ENCODE results near the gene COPRS.
"Not testable (repeated sequence)": the region's sequence is repeated elsewhere in the genome, so short reads cannot be mapped to it uniquely, and the experiment has no call there.

COPRS gene

DNA sequence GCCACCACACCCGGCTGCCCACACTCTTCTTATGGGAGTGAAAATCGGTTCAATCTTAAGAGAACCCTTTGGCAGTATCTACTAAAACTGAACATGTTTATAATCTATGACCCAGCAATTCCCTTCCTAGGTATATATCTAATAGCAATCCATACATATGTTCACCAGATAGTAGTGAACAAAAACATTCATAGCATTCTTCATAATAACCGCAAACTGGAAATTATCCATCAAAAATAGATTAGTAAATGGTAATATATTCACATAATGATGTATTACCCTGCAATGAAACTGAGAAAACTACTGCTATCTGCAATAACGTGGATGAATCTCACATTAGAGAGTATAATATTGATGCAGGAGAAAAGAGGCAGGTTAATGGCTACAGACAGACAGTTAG is 23.1 kb downstream of the COPRS start:
- no peak overlapping the region for H3K4me3 ChIP-seq (replicated peaks; ENCODE audit: low read depth, low read length)
- DNase-seq (ENCODE audit: extremely low read depth, low read depth), result no peak
- TF ChIP-seq CTCF (IDR thresholded peaks at IDR 0.05; ENCODE audit: low read depth, low read length, missing control alignments), result no peak

DNA sequence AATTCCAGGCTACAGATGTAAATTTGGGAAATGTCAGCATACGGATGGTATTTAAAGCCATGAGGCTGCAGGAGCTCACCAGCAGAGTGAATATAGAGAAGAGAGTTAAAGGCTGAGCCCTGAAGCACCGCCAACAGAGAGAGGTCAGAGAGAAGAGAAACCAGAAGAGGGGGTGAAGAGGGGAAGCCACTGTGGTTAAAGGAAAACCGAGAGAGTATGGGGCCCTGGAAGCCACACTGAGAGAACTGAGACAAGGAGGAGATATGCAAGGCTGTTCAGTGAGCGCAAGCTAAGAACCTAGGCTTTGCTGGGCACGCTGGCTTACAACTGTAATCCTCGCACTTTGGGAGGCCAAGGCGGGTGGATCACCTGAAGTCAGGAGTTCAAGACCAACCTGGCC is 24.6 kb downstream of the COPRS start:
- DNase-seq (ENCODE audit: extremely low read depth, low read depth), result no peak
- H3K4me3 ChIP-seq (replicated peaks; ENCODE audit: low read depth, low read length), result no peak overlapping the region
- no peak for TF ChIP-seq CTCF (IDR thresholded peaks at IDR 0.05; ENCODE audit: low read depth, low read length, missing control alignments)

DNA sequence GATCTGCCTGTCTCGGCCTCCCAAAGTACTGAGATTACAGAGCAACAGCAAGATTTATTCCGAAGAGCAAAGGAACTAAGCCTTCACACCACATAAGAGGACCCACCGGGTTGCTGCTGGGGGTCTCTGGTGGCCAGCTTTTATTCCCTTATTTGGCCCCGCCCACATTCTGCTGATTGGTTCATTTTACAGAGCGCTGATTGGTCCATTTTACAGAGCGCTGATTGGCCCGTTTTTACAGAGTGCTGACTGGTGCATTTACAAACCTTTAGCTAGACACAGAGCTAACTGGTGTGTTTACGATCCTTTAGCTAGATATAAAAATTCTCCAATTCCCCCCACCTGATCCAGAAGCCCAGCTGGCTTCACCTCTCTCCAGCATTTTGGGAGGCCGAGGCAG is 26.3 kb downstream of the COPRS start:
- no peak overlapping the region for H3K4me3 ChIP-seq (replicated peaks; ENCODE audit: low read depth, low read length)

GRCh38 chr17:31830971-31831858 is 27.8 kb downstream of the COPRS start:
- H3K4me3 ChIP-seq (replicated peaks; ENCODE audit: low read depth, low read length), result no peak overlapping the region
- no peak for TF ChIP-seq CTCF (IDR thresholded peaks at IDR 0.05; ENCODE audit: low read depth, low read length, missing control alignments)
- no peak for DNase-seq (ENCODE audit: extremely low read depth, low read depth)

More for the DNA sequence above, 26.3 kb downstream of the COPRS start:
- TF ChIP-seq CTCF (IDR thresholded peaks at IDR 0.05; ENCODE audit: low read depth, low read length, missing control alignments), result no peak
- no peak for DNase-seq (ENCODE audit: extremely low read depth, low read depth)

DNA sequence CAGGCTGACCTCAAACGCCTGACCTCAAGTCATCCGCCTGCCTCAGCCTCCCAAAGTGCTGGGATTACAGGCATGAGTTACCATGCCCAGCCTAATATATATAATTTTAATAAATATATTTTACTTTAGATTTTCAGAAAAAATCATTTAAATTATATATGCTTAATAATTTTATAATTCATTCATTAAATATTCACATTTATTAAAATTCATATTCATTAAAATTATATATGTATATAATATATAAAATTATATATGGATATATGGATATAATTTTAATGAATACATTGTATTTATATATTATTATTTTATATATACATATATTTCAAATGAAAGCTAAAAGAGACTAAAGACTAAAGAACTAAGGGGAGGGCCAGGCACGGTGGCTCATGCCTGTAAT is 29.4 kb downstream of the COPRS start:
- no peak for DNase-seq (ENCODE audit: extremely low read depth, low read depth)
- no peak for TF ChIP-seq CTCF (IDR thresholded peaks at IDR 0.05; ENCODE audit: low read depth, low read length, missing control alignments)
- no peak overlapping the region for H3K4me3 ChIP-seq (replicated peaks; ENCODE audit: low read depth, low read length)

GRCh38 chr17:31828955-31829354 is 30.1 kb downstream of the COPRS start:
- not testable (repeated sequence) for DNase-seq (ENCODE audit: extremely low read depth, low read depth); H3K4me3 ChIP-seq (replicated peaks; ENCODE audit: low read depth, low read length)

DNA sequence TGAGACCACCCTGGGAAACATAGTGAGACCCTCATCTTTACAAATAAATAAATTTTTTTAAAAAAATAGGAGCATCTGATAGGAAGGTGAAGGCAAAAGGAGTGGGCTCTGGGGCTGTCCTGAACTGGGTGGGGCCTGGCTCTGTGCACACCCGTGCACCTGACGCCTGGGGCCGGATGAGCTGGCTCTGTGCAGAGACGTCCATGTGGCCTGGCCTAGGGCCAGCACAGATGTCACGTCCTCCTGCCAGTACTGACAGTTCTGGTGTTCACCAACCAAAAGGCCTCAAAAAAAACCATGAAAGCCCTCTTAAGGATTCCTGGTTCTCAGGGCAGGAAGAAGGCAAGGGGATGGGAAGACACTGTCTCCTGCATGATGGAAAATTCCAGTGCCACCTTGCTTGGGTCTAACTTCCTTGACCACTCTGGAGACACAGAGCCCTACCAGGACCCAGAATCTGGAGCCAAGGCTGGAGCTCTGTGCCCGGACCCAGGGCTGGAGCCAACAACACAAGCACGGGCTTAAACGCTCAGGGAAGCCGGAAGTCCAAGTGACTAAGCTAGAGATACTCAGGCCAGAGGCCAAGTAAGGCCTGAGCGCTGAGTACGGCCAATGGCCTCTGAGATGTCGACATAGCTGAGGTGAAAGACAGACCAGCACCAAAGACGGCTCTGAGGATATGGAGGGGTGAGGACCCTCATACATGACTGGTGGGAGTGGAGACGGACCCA is 32.9 kb downstream of the COPRS start:
- H3K4me3 ChIP-seq (replicated peaks; ENCODE audit: low read depth, low read length), result no peak overlapping the region
- no peak for TF ChIP-seq CTCF (IDR thresholded peaks at IDR 0.05; ENCODE audit: low read depth, low read length, missing control alignments)
- no peak for DNase-seq (ENCODE audit: extremely low read depth, low read depth)

Data from HFF-Myc (cell line).